ENCODE measurements around the gene LYVE1. TPM values are rescaled to one million over a fixed set of nuclear protein-coding genes. Genes with fewer than 3 reads are reported as not detected.
A peak's percentile ranks its signal among the peaks of the same experiment; 100 is the strongest.

LYVE1 gene
- total and polyA plus RNA-seq, 7 donors, result 5.2 to 37.0 (median 17.4) TPM

- TF ChIP-seq CTCF (IDR thresholded peaks at IDR 0.05), result no peak
- DNase-seq, result no peak
- WGBS, 3 donors, result 84 to 87% (median 84%) methylated on average over 7 of the region's 7 CpGs
- Histone ChIP-seq H3K4me1 (peaks cover 59% of the 10 kb centered on the region), H3K9me3 (no peaks in the 10 kb centered on the region), H3K27me3 (ENCODE audit: insufficient read depth in 3 of 3, low read length in 2 of 3) (no peaks in the 10 kb centered on the region), H3K27ac (peak overlapping the region; percentile 84), H3K36me3 (ENCODE audit: insufficient read depth in 1 of 2, low read depth in 1 of 2) (no peaks in the 10 kb centered on the region), H3K4me3 (no peak overlapping the region)
- ATAC-seq, result no peak
- intact Hi-C loops (cut with DNase I), result loop anchor here in 1 of 2 donors (5.0 kb wide), 1 partner anchor 45 kb away; no protein-coding TSS in a partner anchor
Measured at GRCh38 chr11:10602366-10602765, 33.9 kb upstream of the LYVE1 start.

GRCh38 chr11:10601837-10602236 lies 33.4 kb upstream of the LYVE1 start:
- Histone ChIP-seq H3K4me3 (no peak overlapping the region), H3K36me3 (ENCODE audit: insufficient read depth in 1 of 2, low read depth in 1 of 2) (no peaks in the 10 kb centered on the region), H3K9me3 (no peaks in the 10 kb centered on the region), H3K27ac (peak overlapping the region; percentile 84), H3K4me1 (peaks cover 59% of the 10 kb centered on the region), H3K27me3 (ENCODE audit: insufficient read depth in 3 of 3, low read length in 2 of 3) (no peaks in the 10 kb centered on the region)
- no peak for TF ChIP-seq CTCF (IDR thresholded peaks at IDR 0.05)
- DNase-seq (peak; percentile 48 to 67), ATAC-seq (peak in 1 of 4 donors; percentile 15)
- intact Hi-C loops (cut with DNase I), result loop anchor here in 1 of 2 donors (5.0 kb wide), 1 partner anchor 45 kb away; no protein-coding TSS in a partner anchor
- 46 to 72% (median 47%) methylated on average over 6 of the region's 6 CpGs for WGBS, 3 donors

GRCh38 chr11:10600570-10601248 lies 32.2 kb upstream of the LYVE1 start:
- Histone ChIP-seq H3K9me3 (no peaks in the 10 kb centered on the region), H3K27ac (peak overlapping the region; percentile 84), H3K4me1 (peaks cover 59% of the 10 kb centered on the region), H3K27me3 (ENCODE audit: insufficient read depth in 3 of 3, low read length in 2 of 3) (no peaks in the 10 kb centered on the region), H3K36me3 (ENCODE audit: insufficient read depth in 1 of 2, low read depth in 1 of 2) (no peaks in the 10 kb centered on the region), H3K4me3 (no peak overlapping the region)
- peak; percentile 77 to 88 (median 81) for ATAC-seq
- intact Hi-C loops (cut with DNase I), result loop anchor here in 1 of 2 donors (5.0 kb wide), 1 partner anchor 47 kb away; no protein-coding TSS in a partner anchor
- peak; percentile 34 to 79 for DNase-seq
- TF ChIP-seq CTCF (IDR thresholded peaks at IDR 0.05), result no peak
- WGBS, 3 donors, result 58 to 65% (median 64%) methylated on average over 11 of the region's 11 CpGs

- intact Hi-C loops (cut with DNase I), result loop anchor here in 1 of 2 donors (5.0 kb wide), 1 partner anchor 48 kb away; no protein-coding TSS in a partner anchor
- Histone ChIP-seq H3K36me3 (ENCODE audit: insufficient read depth in 1 of 2, low read depth in 1 of 2) (no peaks in the 10 kb centered on the region), H3K4me3 (no peak overlapping the region), H3K27ac (peak overlapping the region; percentile 84), H3K27me3 (ENCODE audit: insufficient read depth in 3 of 3, low read length in 2 of 3) (no peaks in the 10 kb centered on the region), H3K4me1 (peaks cover 53% of the 10 kb centered on the region), H3K9me3 (no peaks in the 10 kb centered on the region)
- ATAC-seq, result peak; percentile 84 to 91 (median 87)
- TF ChIP-seq CTCF (IDR thresholded peaks at IDR 0.05), result no peak
- peak; percentile 51 to 83 for DNase-seq
- 32 to 52% (median 43%) methylated on average over 6 of the region's 6 CpGs for WGBS, 3 donors
Measured at GRCh38 chr11:10599388-10600175, 31.1 kb upstream of the LYVE1 start.
